MM.1S (cell line): ENCODE data around the gene UXS1.

Experiments used
- DNase-seq: peaks from one replicate; pipeline ENCODE4 v3.0.0-alpha.2; 2015
- H2AFZ ChIP-seq: fragments of 300-600 bp; sonication (generic); 2 replicates; pipeline ENCODE4 v1.6.0; 2016; ENCODE audit warnings: antibody characterized with exemption, low read length
- H3F3A ChIP-seq: fragments of 300-600 bp; sonication (generic); 2 replicates; pipeline ENCODE4 v1.6.1; 2016; ENCODE audit warnings: mild to moderate bottlenecking, antibody characterized with exemption, low read length, moderate library complexity, mixed read lengths; ENCODE audit not compliant: insufficient read depth
- H3K27ac ChIP-seq: fragments of 300-600 bp; sonication (generic); 2 replicates; pipeline ENCODE4 v1.5.1; 2016; ENCODE audit warnings: mild to moderate bottlenecking, low read length
- H3K27me3 ChIP-seq: fragments of 300-600 bp; sonication (generic); replicated peaks from 2 replicates; pipeline ENCODE4 v1.6.0; 2016; ENCODE audit warnings: low read length; ENCODE audit not compliant: insufficient read depth
- H3K36me3 ChIP-seq: fragments of 300-600 bp; sonication (generic); replicated peaks from 2 replicates; pipeline ENCODE4 v1.6.1; 2016; ENCODE audit warnings: mild to moderate bottlenecking, low read length, mixed read lengths; ENCODE audit not compliant: insufficient read depth
- H3K4me1 ChIP-seq: fragments of 300-600 bp; sonication (generic); 2 replicates; pipeline ENCODE4 v1.6.1; 2016; ENCODE audit warnings: low read length, mixed read lengths
- H3K4me2 ChIP-seq: fragments of 300-600 bp; sonication (generic); 2 replicates; pipeline ENCODE4 v1.6.0; 2016; ENCODE audit warnings: low read depth, low read length
- H3K4me3 ChIP-seq: fragments of 300-600 bp; sonication (generic); 2 replicates; pipeline ENCODE4 v1.5.1; 2016; ENCODE audit warnings: low read length, mixed read lengths
- H3K79me2 ChIP-seq: fragments of 300-600 bp; sonication (generic); 2 replicates; pipeline ENCODE4 v1.6.1; 2016; ENCODE audit warnings: mixed run types, low read length, mixed read lengths
- H3K9ac ChIP-seq: fragments of 300-600 bp; sonication (generic); 2 replicates; pipeline ENCODE4 v1.6.1; 2016; ENCODE audit warnings: low read length, mixed read lengths
- H3K9me2 ChIP-seq: fragments of 300-600 bp; sonication (generic); replicated peaks from 2 replicates; pipeline ENCODE4 v1.6.1; 2016; ENCODE audit warnings: mild to moderate bottlenecking, low read length, mixed read lengths; ENCODE audit not compliant: insufficient read depth
- H3K9me3 ChIP-seq: fragments of 300-600 bp; sonication (generic); replicated peaks from 2 replicates; pipeline ENCODE4 v1.6.1; 2016; ENCODE audit warnings: mild to moderate bottlenecking, low read length, mixed read lengths; ENCODE audit not compliant: insufficient read depth
- H4K20me1 ChIP-seq: fragments of 300-600 bp; sonication (generic); 2 replicates; pipeline ENCODE4 v1.6.1; 2016; ENCODE audit warnings: mild to moderate bottlenecking, low read length, moderate library complexity, mixed read lengths; ENCODE audit not compliant: insufficient read depth
- CTCF ChIP-seq: fragments of 300-600 bp; sonication (generic); IDR thresholded peaks from 2 replicates; pipeline ENCODE4 v1.5.1; 2016; ENCODE audit warnings: antibody characterized with exemption, low read length, mixed read lengths
- EZH2 ChIP-seq: fragments of 300-600 bp; sonication (generic); optimal IDR thresholded peaks from 2 replicates; pipeline ENCODE3; 2017; ENCODE audit warnings: low read depth, mild to moderate bottlenecking, antibody characterized with exemption, low read length, mixed read lengths
- EZH2phosphoT487 ChIP-seq: fragments of 300-600 bp; sonication (generic); IDR thresholded peaks from 2 replicates; pipeline ENCODE4 v1.6.1; 2018; ENCODE audit warnings: antibody characterized with exemption, low read length

The UXS1 gene

GRCh38 chr2:106176446-106177099, 17.5 kb downstream of the UXS1 start:
- Histone ChIP-seq H3K79me2 (peaks cover 19% of the 10 kb centered on the region), H3K4me3 (no peak overlapping the region), H3K27ac (no peak overlapping the region), H3F3A (no peaks in the 10 kb centered on the region), H3K4me2 (no peak overlapping the region), H2AFZ (no peak overlapping the region), H3K9ac (no peak overlapping the region), H3K9me3 (no peaks in the 10 kb centered on the region), H3K36me3 (no peaks in the 10 kb centered on the region), H3K27me3 (no peaks in the 10 kb centered on the region), H3K9me2 (no peaks in the 10 kb centered on the region), H4K20me1 (no peaks in the 10 kb centered on the region), H3K4me1 (no peaks in the 10 kb centered on the region)
- TF ChIP-seq EZH2 (no peak), EZH2phosphoT487 (no peak), CTCF (no peak)
- DNase-seq: no peak

GRCh38 chr2:106175086-106175850, 18.8 kb downstream of the UXS1 start:
- H3K27ac ChIP-seq: no peak overlapping the region
- no peak for TF ChIP-seq EZH2phosphoT487
- TF ChIP-seq CTCF: no peak
- TF ChIP-seq EZH2: no peak

GRCh38 chr2:106174056-106174455, 20.0 kb downstream of the UXS1 start:
- no peak overlapping the region for H3K27ac ChIP-seq
- no peaks in the 10 kb centered on the region for H3F3A ChIP-seq
- no peak overlapping the region for H2AFZ ChIP-seq
- no peaks in the 10 kb centered on the region for H4K20me1 ChIP-seq
- peaks cover 4% of the 10 kb centered on the region; the same call in 1 of the 2 replicates for H3K79me2 ChIP-seq
- H3K4me1 ChIP-seq: no peaks in the 10 kb centered on the region
- H3K9me3 ChIP-seq: no peaks in the 10 kb centered on the region
- H3K4me2 ChIP-seq: no peak overlapping the region
- no peaks in the 10 kb centered on the region for H3K27me3 ChIP-seq
- no peaks in the 10 kb centered on the region for H3K36me3 ChIP-seq
- TF ChIP-seq CTCF: no peak
- TF ChIP-seq EZH2phosphoT487: no peak
- no peak for TF ChIP-seq EZH2
- no peak overlapping the region for H3K9ac ChIP-seq
- H3K9me2 ChIP-seq: no peaks in the 10 kb centered on the region
- no peak overlapping the region for H3K4me3 ChIP-seq
- DNase-seq: no peak

More at GRCh38 chr2:106175086-106175850, 18.8 kb downstream of the UXS1 start:
- Histone ChIP-seq H3F3A (no peaks in the 10 kb centered on the region), H3K27me3 (no peaks in the 10 kb centered on the region), H3K4me1 (no peaks in the 10 kb centered on the region), H3K9me2 (no peaks in the 10 kb centered on the region), H3K4me3 (no peak overlapping the region), H3K9ac (no peak overlapping the region), H3K9me3 (no peaks in the 10 kb centered on the region), H3K36me3 (no peaks in the 10 kb centered on the region), H2AFZ (no peak overlapping the region), H3K4me2 (no peak overlapping the region), H4K20me1 (no peaks in the 10 kb centered on the region), H3K79me2 (peaks cover 6% of the 10 kb centered on the region)
- no peak for DNase-seq
